MM.1S (cell line): ENCODE measurements around the gene HSD17B3.

Experiments used
- CTCF ChIP-seq: fragments of 300-600 bp; sonication (generic); IDR thresholded peaks from 2 replicates; pipeline ENCODE4 v1.5.1; 2016; ENCODE audit warnings: antibody characterized with exemption, low read length, mixed read lengths
- EZH2 ChIP-seq: fragments of 300-600 bp; sonication (generic); optimal IDR thresholded peaks from 2 replicates; pipeline ENCODE3; 2017; ENCODE audit warnings: low read depth, mild to moderate bottlenecking, antibody characterized with exemption, low read length, mixed read lengths
- EZH2phosphoT487 ChIP-seq: fragments of 300-600 bp; sonication (generic); IDR thresholded peaks from 2 replicates; pipeline ENCODE4 v1.6.1; 2018; ENCODE audit warnings: antibody characterized with exemption, low read length

DNA sequence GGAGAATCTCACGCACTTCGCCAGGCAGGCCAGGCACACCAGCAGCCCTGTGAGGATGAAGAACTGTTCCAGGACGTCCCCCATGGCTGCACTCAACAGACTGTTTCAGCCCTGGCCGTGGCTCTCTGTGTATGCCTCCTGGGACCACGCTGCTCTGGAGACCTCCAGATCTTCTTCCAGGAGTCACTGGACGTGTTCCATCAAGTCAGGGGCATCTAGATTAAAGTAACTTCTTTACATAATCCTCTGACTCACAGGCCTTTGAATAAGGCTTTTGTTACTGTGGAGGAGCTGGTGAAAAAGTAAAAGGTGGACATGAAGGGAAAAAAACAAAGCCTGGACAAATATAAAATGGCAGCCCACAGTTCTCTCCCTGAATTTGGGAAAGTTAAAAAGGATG, at the start of gene HSD17B3:
- TF ChIP-seq CTCF (no peak), EZH2 (no peak), EZH2phosphoT487 (no peak)
